KMS-11 (cell line): ENCODE results near the gene KIT.

Experiments used
- H2AFZ ChIP-seq: fragments of 200-600 bp; sonication (generic); 2 replicates; pipeline ENCODE4 v1.6.1; 2016; ENCODE audit warnings: antibody characterized with exemption, mixed run types, low read depth
- H3K27ac ChIP-seq: fragments of 200-600 bp; sonication (generic); 2 replicates; pipeline ENCODE4 v1.6.1; 2016; ENCODE audit warnings: mild to moderate bottlenecking, mixed run types
- H3K27me3 ChIP-seq: fragments of 200-600 bp; sonication (generic); 2 replicates; pipeline ENCODE4 v1.6.1; 2017; ENCODE audit warnings: mild to moderate bottlenecking, low read depth, mixed run types, moderate library complexity; ENCODE audit not compliant: insufficient read depth
- H3K36me3 ChIP-seq: fragments of 200-600 bp; sonication (generic); 2 replicates; pipeline ENCODE4 v1.6.1; 2017; ENCODE audit warnings: mild to moderate bottlenecking, mixed run types; ENCODE audit not compliant: insufficient read depth
- H3K4me1 ChIP-seq: fragments of 200-600 bp; sonication (generic); 2 replicates; pipeline ENCODE4 v1.6.1; 2016; ENCODE audit warnings: mild to moderate bottlenecking, low read depth, mixed run types; ENCODE audit not compliant: poor library complexity, severe bottlenecking
- H3K4me2 ChIP-seq: fragments of 200-600 bp; sonication (generic); 2 replicates; pipeline ENCODE4 v1.7.0; 2016; ENCODE audit warnings: mild to moderate bottlenecking, mixed run types
- H3K4me3 ChIP-seq: fragments of 200-600 bp; sonication (generic); IDR thresholded peaks from 2 replicates; pipeline ENCODE4 v1.6.1; 2017; ENCODE audit warnings: low read depth, low read length, mixed read lengths; ENCODE audit not compliant: insufficient read depth
- H3K79me2 ChIP-seq: fragments of 200-600 bp; sonication (generic); 2 replicates; pipeline ENCODE4 v1.6.1; 2016; ENCODE audit warnings: low read depth, mixed run types; ENCODE audit not compliant: insufficient read depth
- H3K9ac ChIP-seq: fragments of 200-600 bp; sonication (generic); 2 replicates; pipeline ENCODE4 v1.6.1; 2016; ENCODE audit warnings: mild to moderate bottlenecking, mixed run types
- H4K20me1 ChIP-seq: fragments of 200-600 bp; sonication (generic); 2 replicates; pipeline ENCODE4 v1.6.1; 2016; ENCODE audit warnings: mild to moderate bottlenecking, mixed run types; ENCODE audit not compliant: insufficient read depth
- CTCF ChIP-seq: fragments of 200-600 bp; sonication (generic); conservative IDR thresholded peaks from 2 replicates; pipeline ENCODE4 v1.6.1; 2017; ENCODE audit warnings: low read depth, mild to moderate bottlenecking, antibody characterized with exemption, low read length, moderate library complexity, mixed read lengths

The KIT gene

GRCh38 chr4:54742636-54743399 lies 85.1 kb downstream of the KIT start:
- no peaks in the 10 kb centered on the region for H3K79me2 ChIP-seq
- no peaks in the 10 kb centered on the region for H4K20me1 ChIP-seq
- no peaks in the 10 kb centered on the region for H3K27me3 ChIP-seq
- no peak overlapping the region for H2AFZ ChIP-seq
- no peaks in the 10 kb centered on the region for H3K36me3 ChIP-seq
- H3K4me1 ChIP-seq: peaks cover 29% of the 10 kb centered on the region
- no peak overlapping the region for H3K4me3 ChIP-seq
- no peak overlapping the region for H3K4me2 ChIP-seq
- no peak overlapping the region for H3K27ac ChIP-seq
- no peak for TF ChIP-seq CTCF
- no peak overlapping the region for H3K9ac ChIP-seq

GRCh38 chr4:54743562-54743961 lies 85.8 kb downstream of the KIT start:
- Histone ChIP-seq H3K79me2 (no peaks in the 10 kb centered on the region), H3K27me3 (no peaks in the 10 kb centered on the region), H3K4me2 (no peak overlapping the region), H3K27ac (no peak overlapping the region), H3K9ac (no peak overlapping the region), H2AFZ (no peak overlapping the region), H3K36me3 (no peaks in the 10 kb centered on the region), H4K20me1 (no peaks in the 10 kb centered on the region), H3K4me1 (peaks cover 29% of the 10 kb centered on the region), H3K4me3 (no peak overlapping the region)
- TF ChIP-seq CTCF: no peak

GRCh38 chr4:54744487-54744886 lies 86.7 kb downstream of the KIT start:
- Histone ChIP-seq H4K20me1 (no peaks in the 10 kb centered on the region), H3K27me3 (no peaks in the 10 kb centered on the region), H3K9ac (no peak overlapping the region), H3K4me3 (no peak overlapping the region), H3K4me1 (peaks cover 32% of the 10 kb centered on the region), H3K4me2 (no peak overlapping the region), H3K79me2 (no peaks in the 10 kb centered on the region), H3K27ac (no peak overlapping the region), H2AFZ (no peak overlapping the region), H3K36me3 (no peaks in the 10 kb centered on the region)
- TF ChIP-seq CTCF: no peak

GRCh38 chr4:54745031-54745770 lies 87.4 kb downstream of the KIT start:
- Histone ChIP-seq H3K27ac (no peak overlapping the region), H3K79me2 (no peaks in the 10 kb centered on the region)

More at GRCh38 chr4:54745031-54745770, 87.4 kb downstream of the KIT start:
- Histone ChIP-seq H2AFZ (no peak overlapping the region), H3K36me3 (no peaks in the 10 kb centered on the region), H3K4me2 (peak overlapping the region; percentile 52; the same call in 1 of the 2 replicates), H4K20me1 (no peaks in the 10 kb centered on the region), H3K4me1 (peaks cover 36% of the 10 kb centered on the region), H3K27me3 (no peaks in the 10 kb centered on the region), H3K4me3 (no peak overlapping the region), H3K9ac (no peak overlapping the region)
- no peak for TF ChIP-seq CTCF
